SK-N-SH (cell line): ENCODE data around the gene TRAPPC13. TPM values are rescaled to one million over a fixed set of nuclear protein-coding genes. Genes with fewer than 3 reads are reported as not detected.
A peak's percentile ranks its signal among the peaks of the same experiment; 100 is the strongest.

Source experiments
- CTCF ChIA-PET: fragments of 300-600, 350-600 bp; formaldehyde crosslinking; extraction: SDS; loops from one replicate; lab custom pipeline; 2021; lab: Yijun Ruan, JAX
- POLR2A ChIA-PET: fragments of 350-600 bp; sonication (Branson Sonifier 250); formaldehyde crosslinking; extraction: SDS; loops from one replicate; lab custom pipeline; 2020; ENCODE audit warnings: antibody characterized with exemption, inconsistent platforms; lab: Yijun Ruan, JAX
- DNase-seq: peaks from one replicate; pipeline ENCODE4 v3.0.0; 2012
- H2AFZ ChIP-seq: fragments of 200-600 bp; sonication (generic); 2 replicates; pipeline ENCODE4 v1.8.1; 2016; ENCODE audit warnings: antibody characterized with exemption, mild to moderate bottlenecking, low read depth
- H3F3A ChIP-seq: fragments of 200-600 bp; sonication (generic); replicated peaks from 2 replicates; pipeline ENCODE3; 2016; ENCODE audit warnings: antibody characterized with exemption, mild to moderate bottlenecking; ENCODE audit not compliant: insufficient read depth
- H3K27ac ChIP-seq, 2 experiments: fragments of 200-500 bp in 1 of 2; fragments of 200-600 bp in 1 of 2; sonication (Bioruptor generic) in 1 of 2; sonication (generic), shearing (Covaris generic) in 1 of 2; 2 replicates each; pipeline versions ENCODE4 v1.5.1 to v1.6.1; 2014 to 2016; ENCODE audit warnings: low read depth in 2 of 2, inconsistent platforms in 1 of 2, low read length in 1 of 2, mild to moderate bottlenecking in 1 of 2, mixed read lengths in 1 of 2
- H3K27me3 ChIP-seq: fragments of 200-600 bp; sonication (generic), shearing (Covaris generic); 2 replicates; pipeline ENCODE4 v1.6.1; 2016; ENCODE audit warnings: mixed run types; ENCODE audit not compliant: insufficient read depth
- H3K36me3 ChIP-seq, 2 experiments: fragments of 200-500 bp in 1 of 2; fragments of 200-600 bp in 1 of 2; sonication (Bioruptor generic) in 1 of 2; sonication (generic) in 1 of 2; replicated peaks in 1 of 2; 2 replicates each; pipeline versions ENCODE3 to v1.5.1; 2014 to 2016; ENCODE audit warnings: low read length in 1 of 2, mild to moderate bottlenecking in 1 of 2; ENCODE audit not compliant: insufficient read depth in 2 of 2, control insufficient read depth in 1 of 2
- H3K4me1 ChIP-seq, 2 experiments: fragments of 200-500 bp in 1 of 2; fragments of 200-600 bp in 1 of 2; sonication (Bioruptor generic) in 1 of 2; sonication (generic), shearing (Covaris generic) in 1 of 2; 2 replicates each; pipeline versions ENCODE4 v1.5.1 to v1.6.1; 2014 to 2016; ENCODE audit warnings: low read depth in 1 of 2, low read length in 1 of 2, mixed run types in 1 of 2; ENCODE audit not compliant: insufficient read depth in 2 of 2, control insufficient read depth in 1 of 2
- H3K4me2 ChIP-seq: fragments of 200-600 bp; sonication (generic), shearing (Covaris generic); 2 replicates; pipeline ENCODE4 v1.6.1; 2017; ENCODE audit warnings: mixed run types
- H3K4me3 ChIP-seq, 2 experiments: fragments of 200-500 bp in 1 of 2; fragments of 200-600 bp in 1 of 2; sonication (Bioruptor generic) in 1 of 2; sonication (generic), shearing (Covaris generic) in 1 of 2; 2 replicates each; pipeline versions ENCODE4 v1.5.1 to v1.8.1; 2014 to 2016; ENCODE audit warnings: low read depth in 2 of 2, inconsistent platforms in 1 of 2, low read length in 1 of 2, mild to moderate bottlenecking in 1 of 2, mixed read lengths in 1 of 2, moderate library complexity in 1 of 2
- H3K79me2 ChIP-seq: fragments of 200-600 bp; sonication (generic); 2 replicates; pipeline ENCODE4 v1.8.1; 2017; ENCODE audit warnings: mild to moderate bottlenecking; ENCODE audit not compliant: insufficient read depth
- H3K9ac ChIP-seq: fragments of 200-600 bp; sonication (generic); 2 replicates; pipeline ENCODE4 v1.6.1; 2017; ENCODE audit warnings: mixed run types
- H3K9me2 ChIP-seq: fragments of 200-600 bp; sonication (generic); 2 replicates; pipeline ENCODE4 v1.6.1; 2017; ENCODE audit warnings: mixed run types
- H3K9me3 ChIP-seq: fragments of 200-600 bp; sonication (generic); 2 replicates; pipeline ENCODE4 v1.6.1; 2017; ENCODE audit warnings: mixed run types, mild to moderate bottlenecking, moderate library complexity
- H4K20me1 ChIP-seq: fragments of 200-600 bp; sonication (generic); 2 replicates; pipeline ENCODE4 v1.6.1; 2017; ENCODE audit warnings: mild to moderate bottlenecking, mixed run types; ENCODE audit not compliant: insufficient read depth
- CTCF ChIP-seq: fragments of 200-600 bp; sonication (generic); IDR thresholded peaks from 2 replicates; pipeline ENCODE4 v1.6.1; 2017; ENCODE audit warnings: antibody characterized with exemption, mild to moderate bottlenecking, moderate library complexity
- EZH2phosphoT487 ChIP-seq: fragments of 200-600 bp; sonication (generic); IDR thresholded peaks from 2 replicates; pipeline ENCODE4 v1.6.1; 2017; ENCODE audit warnings: low read depth, mixed run types, mild to moderate bottlenecking, antibody characterized with exemption, moderate library complexity, borderline replicate concordance
- FOSL2 ChIP-seq: IDR thresholded peaks from 2 replicates; pipeline ENCODE4 v1.4.0; 2012; ENCODE audit warnings: low read depth, mild to moderate bottlenecking, moderate library complexity, borderline replicate concordance
- FOXJ3 ChIP-seq: sonication (generic); formaldehyde crosslinking; IDR thresholded peaks from 2 replicates; pipeline ENCODE4 v1.5.1; 2020; ENCODE audit warnings: mild to moderate bottlenecking, missing genetic modification reagents
- FOXM1 ChIP-seq: IDR thresholded peaks from 2 replicates; pipeline ENCODE4 v1.4.0; 2012; ENCODE audit warnings: low read depth, mild to moderate bottlenecking
- GABPA ChIP-seq: IDR thresholded peaks from 2 replicates; pipeline ENCODE4 v1.4.0; 2012; ENCODE audit warnings: low read depth, mild to moderate bottlenecking
- IRF3 ChIP-seq: fragments of 150-350 bp; IDR thresholded peaks from 2 replicates; pipeline ENCODE4 v1.6.1; 2016; ENCODE audit warnings: mild to moderate bottlenecking, low read depth, low read length
- JUND ChIP-seq: IDR thresholded peaks from 2 replicates; pipeline ENCODE4 v1.4.0; 2012
- MEF2A ChIP-seq: IDR thresholded peaks from 2 replicates; pipeline ENCODE4 v1.4.0; 2012; ENCODE audit warnings: low read depth, borderline replicate concordance
- NFIC ChIP-seq: IDR thresholded peaks from 2 replicates; pipeline ENCODE4 v1.4.0; 2012; ENCODE audit warnings: borderline replicate concordance
- NRF1 ChIP-seq: IDR thresholded peaks from 2 replicates; pipeline ENCODE4 v1.6.1; 2012; ENCODE audit warnings: low read depth, mild to moderate bottlenecking, low read length
- POLR2AphosphoS5 ChIP-seq: IDR thresholded peaks from 2 replicates; pipeline ENCODE4 v1.6.1; 2012; ENCODE audit warnings: low read depth, low read length
- RAD21 ChIP-seq: IDR thresholded peaks from 2 replicates; pipeline ENCODE4 v1.6.1; 2012; ENCODE audit warnings: mild to moderate bottlenecking, low read length
- REST ChIP-seq: IDR thresholded peaks from 2 replicates; pipeline ENCODE4 v1.6.1; 2012; ENCODE audit warnings: mild to moderate bottlenecking, low read depth, low read length, moderate library complexity
- RFX5 ChIP-seq: IDR thresholded peaks from 2 replicates; pipeline ENCODE4 v1.6.1; 2012; ENCODE audit warnings: mild to moderate bottlenecking, improper control_type of control experiment, low read length
- TAF1 ChIP-seq: IDR thresholded peaks from 2 replicates; pipeline ENCODE4 v1.6.1; 2012; ENCODE audit warnings: low read depth, mild to moderate bottlenecking, low read length, moderate library complexity, borderline replicate concordance
- TEAD4 ChIP-seq: IDR thresholded peaks from 2 replicates; pipeline ENCODE4 v1.4.0; 2012; ENCODE audit warnings: mild to moderate bottlenecking, borderline replicate concordance; ENCODE audit not compliant: insufficient read depth
- USF1 ChIP-seq: IDR thresholded peaks from 2 replicates; pipeline ENCODE4 v1.4.0; 2012; ENCODE audit warnings: low read depth, borderline replicate concordance
- USF2 ChIP-seq: fragments of 150-350 bp; IDR thresholded peaks from 2 replicates; pipeline ENCODE4 v1.6.1; 2017; ENCODE audit warnings: antibody characterized with exemption, low read length, low read depth, borderline replicate concordance
- YY1 ChIP-seq: IDR thresholded peaks from 2 replicates; pipeline ENCODE4 v1.4.0; 2012; ENCODE audit warnings: low read depth, mild to moderate bottlenecking
- WGBS: methylation state at CpG from one replicate; pipeline ENCODE4 v1.1.6; 2017; ENCODE audit warnings: low lambda C conversion rate; 5-methylcytosine and 5-hydroxymethylcytosine counted together
- polyA plus RNA-seq, 3 experiments: library from polyadenylated mRNA; depleted of rRNA; stranded (reverse); fragments of >200 nt; gene quantifications; 2 replicates each; pipeline ENCODE4 v1.2.3, GENCODE V29; 2012

TRAPPC13 gene
- polyA plus RNA-seq, 1 of the 3 experiments (the other 2 are of a cell fraction) = 10.7 TPM

GRCh38 chr5:65704621-65705239, 79.9 kb downstream of the TRAPPC13 start (continued):
- TF ChIP-seq IRF3 (no peak), RFX5 (peak; percentile 25; the same call in 1 of the 2 replicates), YY1 (no peak), REST (no peak), FOXJ3 (no peak)

GRCh38 chr5:65707663-65708062, 82.8 kb downstream of the TRAPPC13 start:
- H3K27me3 ChIP-seq = no peaks in the 10 kb centered on the region
- H3K36me3 ChIP-seq = peaks cover 9 to 31% of the 10 kb centered on the region in 2 experiments
- no peak overlapping the region for H2AFZ ChIP-seq
- no peak overlapping the region for H3K4me2 ChIP-seq
- ChIA-PET POLR2A (no interaction called here), CTCF (no interaction called here)
- H4K20me1 ChIP-seq = no peaks in the 10 kb centered on the region
- no peak overlapping the region for H3K9ac ChIP-seq
- no peaks in the 10 kb centered on the region for H3K9me3 ChIP-seq
- 96% methylated on average over 4 of the region's 4 CpGs for WGBS
- no peak for DNase-seq
- no peak overlapping the region for H3K27ac ChIP-seq
- H3F3A ChIP-seq = peaks cover 11% of the 10 kb centered on the region
- peaks cover 0 to 9% of the 10 kb centered on the region in 2 experiments; a peak in 1 of 4 replicates for H3K4me1 ChIP-seq
- H3K4me3 ChIP-seq = no peak overlapping the region
- H3K9me2 ChIP-seq = no peaks in the 10 kb centered on the region
- no peaks in the 10 kb centered on the region for H3K79me2 ChIP-seq
- no peak for TF ChIP-seq MEF2A
- TF ChIP-seq POLR2AphosphoS5 = no peak
- no peak for TF ChIP-seq CTCF
- TF ChIP-seq RAD21 = no peak
- TF ChIP-seq FOXJ3 = no peak
- no peak for TF ChIP-seq TAF1
- no peak for TF ChIP-seq USF2
- no peak for TF ChIP-seq NFIC
- TF ChIP-seq USF1 = no peak
- TF ChIP-seq NRF1 = no peak
- TF ChIP-seq GABPA = no peak
- no peak for TF ChIP-seq FOXM1
- no peak for TF ChIP-seq JUND
- no peak for TF ChIP-seq EZH2phosphoT487
- no peak for TF ChIP-seq FOSL2
- TF ChIP-seq TEAD4 = no peak
